ENCODE results near the gene SULT1C4. TPM values are rescaled to one million over a fixed set of nuclear protein-coding genes. Genes with fewer than 3 reads are reported as not detected.

Gene SULT1C4
- total RNA-seq (2021) (4.3 to 4.9 TPM (median 4.6 TPM) in 3 replicates), Bru-seq, nascent RNA (percentile 50 among the genes with signal in this experiment)
- long read RNA-seq, experiment 1, transcript SULT1C4-202 (5 exons, 1,045 nt), result major isoform, 9 of 12 reads
- long read RNA-seq, experiment 1, partial matches to known transcripts, result 1 of 12 reads
- long read RNA-seq, experiment 1, other reads (novel, unspliced or antisense), result 1 of 12 reads
- long read RNA-seq, experiment 2, partial matches to known transcripts, result 0 of 2 reads
- long read RNA-seq, experiment 2, other reads (novel, unspliced or antisense), result 2 of 2 reads
- long read RNA-seq, experiment 3, result 0 reads

DNA sequence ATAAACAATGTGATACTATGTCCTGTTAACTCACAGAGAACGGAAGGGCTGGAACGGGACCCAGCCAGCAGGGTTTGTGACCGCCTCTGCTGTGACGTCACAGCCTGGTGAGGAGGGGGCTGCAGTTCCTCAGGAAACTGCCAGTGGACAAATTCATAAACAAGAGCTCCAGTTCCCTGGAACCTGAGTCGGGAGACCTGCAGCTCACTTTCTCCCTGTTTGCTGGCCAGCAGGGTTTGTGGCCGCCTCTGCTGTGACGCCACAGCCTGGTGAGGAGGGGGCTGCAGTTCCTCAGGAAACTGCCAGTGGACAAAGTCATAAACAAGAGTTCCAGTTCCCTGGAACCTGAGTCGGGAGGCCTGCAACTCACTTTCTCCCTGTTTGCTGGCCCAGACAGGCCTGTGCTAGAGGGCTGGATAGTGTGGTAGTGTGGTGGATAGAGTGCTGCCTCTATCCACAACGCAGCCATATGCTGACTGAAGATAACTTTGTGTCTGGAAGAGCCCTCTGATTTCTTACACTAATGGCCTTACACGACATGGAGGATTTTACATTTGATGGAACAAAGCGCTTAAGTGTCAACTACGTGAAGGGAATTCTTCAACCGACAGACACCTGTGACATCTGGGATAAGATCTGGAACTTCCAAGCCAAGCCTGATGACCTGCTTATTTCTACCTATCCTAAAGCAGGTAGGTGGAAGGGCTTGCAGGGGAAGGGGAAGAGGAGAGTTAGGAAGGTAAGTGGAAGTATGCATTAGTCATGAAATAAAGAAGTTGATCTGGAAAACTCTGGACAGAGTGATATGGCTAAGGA, at the start of gene SULT1C4:
TSS of gene SULT1C4 (plus strand) at position 140 of the 816 bp plus-strand sequence. CDS start at position 524, 384 bp downstream.
- POLR2A ChIA-PET, result interaction anchor here (0.9 kb wide), 1 partner anchor 13 kb away, joined by 6 read pairs; no protein-coding TSS in a partner anchor
- peaks cover 76% of the 10 kb centered on the region for H3K4me1 Mint-ChIP-seq
- no peaks in the 10 kb centered on the region for H3K9me3 Mint-ChIP-seq
- CTCF ChIA-PET, result interaction anchor here (0.9 to 1.8 kb wide), 3 partner anchors 18 to 258 kb away, joined by 4 to 7 read pairs (median 5); no protein-coding TSS in a partner anchor
- H3K4me3 Mint-ChIP-seq, result peak within 1 kb of the TSS; percentile 42
- TF ChIP-seq ZNF263 (CRISPR knock-in tag; IDR thresholded peaks at IDR 0.05; ENCODE audit: low read depth) (no peak), TP53 (CRISPR knock-in tag; IDR thresholded peaks at IDR 0.05) (no peak), ATF1 (CRISPR knock-in tag; IDR thresholded peaks at IDR 0.05) (no peak), ESRRA (CRISPR knock-in tag; IDR thresholded peaks at IDR 0.05; ENCODE audit: borderline replicate concordance) (no peak), CREB1 (CRISPR knock-in tag; IDR thresholded peaks at IDR 0.05) (no peak), SOX15 (CRISPR knock-in tag; IDR thresholded peaks at IDR 0.05) (no peak), CREM (CRISPR knock-in tag; IDR thresholded peaks at IDR 0.05) (peak; percentile 54; the same call in 1 of the 2 replicates), ZNF219 (CRISPR knock-in tag; IDR thresholded peaks at IDR 0.05; ENCODE audit: borderline replicate concordance) (no peak), JUN (CRISPR knock-in tag; IDR thresholded peaks at IDR 0.05) (no peak), FOXK1 (CRISPR knock-in tag; IDR thresholded peaks at IDR 0.05) (0 out of 2 replicates have a peak, but pooled peaks have one; percentile 39)
- TF ChIP-seq, protein P1, sequence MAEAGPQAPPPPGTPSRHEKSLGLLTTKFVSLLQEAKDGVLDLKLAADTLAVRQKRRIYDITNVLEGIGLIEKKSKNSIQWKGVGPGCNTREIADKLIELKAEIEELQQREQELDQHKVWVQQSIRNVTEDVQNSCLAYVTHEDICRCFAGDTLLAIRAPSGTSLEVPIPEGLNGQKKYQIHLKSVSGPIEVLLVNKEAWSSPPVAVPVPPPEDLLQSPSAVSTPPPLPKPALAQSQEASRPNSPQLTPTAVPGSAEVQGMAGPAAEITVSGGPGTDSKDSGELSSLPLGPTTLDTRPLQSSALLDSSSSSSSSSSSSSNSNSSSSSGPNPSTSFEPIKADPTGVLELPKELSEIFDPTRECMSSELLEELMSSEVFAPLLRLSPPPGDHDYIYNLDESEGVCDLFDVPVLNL (CRISPR knock-in tag; IDR thresholded peaks at IDR 0.05; ENCODE audit: borderline replicate concordance, low read depth), result no peak
- TF ChIP-seq, protein P2, sequence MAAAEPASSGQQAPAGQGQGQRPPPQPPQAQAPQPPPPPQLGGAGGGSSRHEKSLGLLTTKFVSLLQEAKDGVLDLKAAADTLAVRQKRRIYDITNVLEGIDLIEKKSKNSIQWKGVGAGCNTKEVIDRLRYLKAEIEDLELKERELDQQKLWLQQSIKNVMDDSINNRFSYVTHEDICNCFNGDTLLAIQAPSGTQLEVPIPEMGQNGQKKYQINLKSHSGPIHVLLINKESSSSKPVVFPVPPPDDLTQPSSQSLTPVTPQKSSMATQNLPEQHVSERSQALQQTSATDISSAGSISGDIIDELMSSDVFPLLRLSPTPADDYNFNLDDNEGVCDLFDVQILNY (CRISPR knock-in tag; IDR thresholded peaks at IDR 0.05), result no peak
- TF ChIP-seq, protein P3, sequence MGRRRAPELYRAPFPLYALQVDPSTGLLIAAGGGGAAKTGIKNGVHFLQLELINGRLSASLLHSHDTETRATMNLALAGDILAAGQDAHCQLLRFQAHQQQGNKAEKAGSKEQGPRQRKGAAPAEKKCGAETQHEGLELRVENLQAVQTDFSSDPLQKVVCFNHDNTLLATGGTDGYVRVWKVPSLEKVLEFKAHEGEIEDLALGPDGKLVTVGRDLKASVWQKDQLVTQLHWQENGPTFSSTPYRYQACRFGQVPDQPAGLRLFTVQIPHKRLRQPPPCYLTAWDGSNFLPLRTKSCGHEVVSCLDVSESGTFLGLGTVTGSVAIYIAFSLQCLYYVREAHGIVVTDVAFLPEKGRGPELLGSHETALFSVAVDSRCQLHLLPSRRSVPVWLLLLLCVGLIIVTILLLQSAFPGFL (CRISPR knock-in tag; IDR thresholded peaks at IDR 0.05; ENCODE audit: borderline replicate concordance), result no peak
- peak; percentile 73 for ATAC-seq
- H3K27me3 Mint-ChIP-seq (ENCODE audit: low read depth), result no peaks in the 10 kb centered on the region
- DNase-seq (ENCODE audit: low spot score), result peak; percentile 49
- H3K27ac Mint-ChIP-seq, result peak within 1 kb of the TSS; percentile 91
- no peaks in the 10 kb centered on the region for H3K36me3 Mint-ChIP-seq

DNA sequence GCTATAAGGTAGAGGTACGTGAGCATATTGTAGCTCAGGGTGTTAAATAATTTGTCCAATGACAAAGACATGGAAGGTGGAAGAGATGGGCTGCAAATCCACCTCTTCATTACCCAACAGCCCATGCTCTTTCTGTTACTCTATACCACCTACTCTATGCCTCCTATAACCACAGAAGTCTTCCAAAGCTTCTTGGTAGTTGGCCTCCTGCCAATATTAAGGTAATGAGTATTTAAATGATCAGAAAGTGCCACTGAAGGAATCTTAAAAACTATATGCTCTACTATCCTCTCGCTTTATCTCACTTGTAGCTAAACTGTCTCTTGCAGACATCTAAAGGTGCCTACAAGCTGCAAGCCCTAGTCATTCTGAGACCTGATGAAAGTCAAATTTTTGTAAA, 48.0 kb upstream of the SULT1C4 start:
- H3K9me3 Mint-ChIP-seq, result no peaks in the 10 kb centered on the region
- ATAC-seq (no peak), DNase-seq (ENCODE audit: low spot score) (no peak)
- no peak overlapping the region for H3K4me3 Mint-ChIP-seq
- ChIA-PET POLR2A (interaction anchor here (1.3 kb wide), 1 partner anchor 13 kb away, joined by 3 read pairs; no protein-coding TSS in a partner anchor), CTCF (no interaction called here)
- H3K4me1 Mint-ChIP-seq, result no peaks in the 10 kb centered on the region
- no peak overlapping the region for H3K27ac Mint-ChIP-seq
- TF ChIP-seq SP1 (CRISPR knock-in tag; conservative IDR thresholded peaks at IDR 0.05) (no peak), NFE2L1 (CRISPR knock-in tag; IDR thresholded peaks at IDR 0.05) (no peak), PRRX2 (CRISPR knock-in tag; IDR thresholded peaks at IDR 0.05) (no peak), ZNF423 (CRISPR knock-in tag; IDR thresholded peaks at IDR 0.05) (no peak), NR3C1 (CRISPR knock-in tag; conservative IDR thresholded peaks at IDR 0.05; ENCODE audit: low read depth) (no peak)
- TF ChIP-seq, protein P4, sequence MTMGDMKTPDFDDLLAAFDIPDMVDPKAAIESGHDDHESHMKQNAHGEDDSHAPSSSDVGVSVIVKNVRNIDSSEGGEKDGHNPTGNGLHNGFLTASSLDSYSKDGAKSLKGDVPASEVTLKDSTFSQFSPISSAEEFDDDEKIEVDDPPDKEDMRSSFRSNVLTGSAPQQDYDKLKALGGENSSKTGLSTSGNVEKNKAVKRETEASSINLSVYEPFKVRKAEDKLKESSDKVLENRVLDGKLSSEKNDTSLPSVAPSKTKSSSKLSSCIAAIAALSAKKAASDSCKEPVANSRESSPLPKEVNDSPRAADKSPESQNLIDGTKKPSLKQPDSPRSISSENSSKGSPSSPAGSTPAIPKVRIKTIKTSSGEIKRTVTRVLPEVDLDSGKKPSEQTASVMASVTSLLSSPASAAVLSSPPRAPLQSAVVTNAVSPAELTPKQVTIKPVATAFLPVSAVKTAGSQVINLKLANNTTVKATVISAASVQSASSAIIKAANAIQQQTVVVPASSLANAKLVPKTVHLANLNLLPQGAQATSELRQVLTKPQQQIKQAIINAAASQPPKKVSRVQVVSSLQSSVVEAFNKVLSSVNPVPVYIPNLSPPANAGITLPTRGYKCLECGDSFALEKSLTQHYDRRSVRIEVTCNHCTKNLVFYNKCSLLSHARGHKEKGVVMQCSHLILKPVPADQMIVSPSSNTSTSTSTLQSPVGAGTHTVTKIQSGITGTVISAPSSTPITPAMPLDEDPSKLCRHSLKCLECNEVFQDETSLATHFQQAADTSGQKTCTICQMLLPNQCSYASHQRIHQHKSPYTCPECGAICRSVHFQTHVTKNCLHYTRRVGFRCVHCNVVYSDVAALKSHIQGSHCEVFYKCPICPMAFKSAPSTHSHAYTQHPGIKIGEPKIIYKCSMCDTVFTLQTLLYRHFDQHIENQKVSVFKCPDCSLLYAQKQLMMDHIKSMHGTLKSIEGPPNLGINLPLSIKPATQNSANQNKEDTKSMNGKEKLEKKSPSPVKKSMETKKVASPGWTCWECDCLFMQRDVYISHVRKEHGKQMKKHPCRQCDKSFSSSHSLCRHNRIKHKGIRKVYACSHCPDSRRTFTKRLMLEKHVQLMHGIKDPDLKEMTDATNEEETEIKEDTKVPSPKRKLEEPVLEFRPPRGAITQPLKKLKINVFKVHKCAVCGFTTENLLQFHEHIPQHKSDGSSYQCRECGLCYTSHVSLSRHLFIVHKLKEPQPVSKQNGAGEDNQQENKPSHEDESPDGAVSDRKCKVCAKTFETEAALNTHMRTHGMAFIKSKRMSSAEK (CRISPR knock-in tag; IDR thresholded peaks at IDR 0.05; ENCODE audit: borderline replicate concordance), result no peak
- H3K36me3 Mint-ChIP-seq, result no peaks in the 10 kb centered on the region
- H3K27me3 Mint-ChIP-seq (ENCODE audit: low read depth), result no peaks in the 10 kb centered on the region

Measured in WTC11 (cell line).